ENCODE results near the gene SLC5A10. TPM values are rescaled to one million over a fixed set of nuclear protein-coding genes. Genes with fewer than 3 reads are reported as not detected.

SLC5A10 gene
- total RNA-seq: not detected in 2 replicates

DNA sequence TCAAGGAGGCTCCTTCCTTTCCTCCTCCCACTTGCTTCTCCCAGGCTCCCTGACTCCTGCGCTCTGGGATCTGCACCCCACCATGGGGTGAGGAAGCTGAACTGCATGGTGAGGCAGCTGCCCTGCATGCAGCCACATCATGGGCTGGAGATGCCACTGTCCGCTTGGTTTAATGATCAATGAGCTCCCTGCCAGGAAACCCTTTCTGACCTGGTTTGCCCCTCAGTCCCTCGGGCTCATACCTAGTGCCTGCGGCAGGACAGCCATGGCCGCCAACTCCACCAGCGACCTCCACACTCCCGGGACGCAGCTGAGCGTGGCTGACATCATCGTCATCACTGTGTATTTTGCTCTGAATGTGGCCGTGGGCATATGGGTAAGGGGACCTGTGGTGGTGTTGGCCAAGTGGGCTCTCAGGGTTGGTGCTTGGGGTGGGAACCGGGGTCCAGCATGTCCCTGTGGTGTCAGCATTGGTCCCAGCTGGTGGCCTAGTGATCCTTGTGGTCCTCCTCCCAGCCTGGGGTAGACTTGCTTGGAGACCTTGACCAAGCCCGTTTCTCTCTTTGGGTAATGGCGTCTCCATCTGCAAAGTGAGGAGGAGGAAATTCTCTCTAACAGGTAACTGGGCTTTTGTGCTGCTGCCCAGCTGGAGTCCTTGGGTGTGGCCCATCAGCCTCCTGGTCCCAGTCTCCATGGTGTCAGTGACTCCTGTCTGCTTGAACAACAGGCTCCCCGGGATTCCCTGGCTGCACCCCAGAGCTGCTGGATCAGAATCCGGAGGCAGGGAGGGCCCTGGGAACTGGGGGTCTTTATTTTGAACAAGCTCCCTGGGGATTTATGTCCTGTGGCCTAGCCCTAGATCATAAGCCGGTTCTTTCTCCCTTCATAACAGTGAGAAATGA lies at the start of gene SLC5A10:
Gene SLC5A10, plus strand, starts transcription at position 225 of the 902 bp plus-strand sequence. Its CDS starts 41 bp downstream, at position 266.
- H3K4me3 ChIP-seq (ENCODE audit: low read depth, low read length): peak within 1 kb of the TSS; percentile 59
- TF ChIP-seq, protein P1, sequence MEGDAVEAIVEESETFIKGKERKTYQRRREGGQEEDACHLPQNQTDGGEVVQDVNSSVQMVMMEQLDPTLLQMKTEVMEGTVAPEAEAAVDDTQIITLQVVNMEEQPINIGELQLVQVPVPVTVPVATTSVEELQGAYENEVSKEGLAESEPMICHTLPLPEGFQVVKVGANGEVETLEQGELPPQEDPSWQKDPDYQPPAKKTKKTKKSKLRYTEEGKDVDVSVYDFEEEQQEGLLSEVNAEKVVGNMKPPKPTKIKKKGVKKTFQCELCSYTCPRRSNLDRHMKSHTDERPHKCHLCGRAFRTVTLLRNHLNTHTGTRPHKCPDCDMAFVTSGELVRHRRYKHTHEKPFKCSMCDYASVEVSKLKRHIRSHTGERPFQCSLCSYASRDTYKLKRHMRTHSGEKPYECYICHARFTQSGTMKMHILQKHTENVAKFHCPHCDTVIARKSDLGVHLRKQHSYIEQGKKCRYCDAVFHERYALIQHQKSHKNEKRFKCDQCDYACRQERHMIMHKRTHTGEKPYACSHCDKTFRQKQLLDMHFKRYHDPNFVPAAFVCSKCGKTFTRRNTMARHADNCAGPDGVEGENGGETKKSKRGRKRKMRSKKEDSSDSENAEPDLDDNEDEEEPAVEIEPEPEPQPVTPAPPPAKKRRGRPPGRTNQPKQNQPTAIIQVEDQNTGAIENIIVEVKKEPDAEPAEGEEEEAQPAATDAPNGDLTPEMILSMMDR (conservative IDR thresholded peaks at IDR 0.05; ENCODE audit: low read depth, low read length): peak; percentile 71
- peak; percentile 44 for DNase-seq (ENCODE audit: low read depth)

DNA sequence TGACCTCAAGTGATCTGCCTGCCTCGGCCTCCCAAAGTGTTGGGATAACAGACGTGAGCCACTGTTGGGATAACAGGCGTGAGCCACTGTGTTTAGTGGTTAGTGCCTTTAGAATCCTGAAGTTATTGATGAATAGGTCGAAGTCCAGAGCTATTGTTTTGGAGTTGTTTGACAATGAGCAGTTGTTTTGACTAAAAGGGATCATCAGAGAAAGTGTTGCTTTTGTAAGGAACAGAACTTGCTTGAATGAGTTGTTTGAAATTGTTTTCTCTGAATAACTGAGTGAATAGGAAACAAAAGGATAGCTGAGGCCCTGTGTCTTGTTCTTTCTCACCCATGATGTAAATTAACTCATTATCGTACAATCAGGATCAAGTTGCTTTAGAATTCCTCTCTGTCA lies 47.5 kb upstream of the SLC5A10 start:
- no peak for DNase-seq (ENCODE audit: low read depth)
- TF ChIP-seq, protein P1 (conservative IDR thresholded peaks at IDR 0.05; ENCODE audit: low read depth, low read length): no peak
- H3K4me3 ChIP-seq (ENCODE audit: low read depth, low read length): no peak overlapping the region

DNA sequence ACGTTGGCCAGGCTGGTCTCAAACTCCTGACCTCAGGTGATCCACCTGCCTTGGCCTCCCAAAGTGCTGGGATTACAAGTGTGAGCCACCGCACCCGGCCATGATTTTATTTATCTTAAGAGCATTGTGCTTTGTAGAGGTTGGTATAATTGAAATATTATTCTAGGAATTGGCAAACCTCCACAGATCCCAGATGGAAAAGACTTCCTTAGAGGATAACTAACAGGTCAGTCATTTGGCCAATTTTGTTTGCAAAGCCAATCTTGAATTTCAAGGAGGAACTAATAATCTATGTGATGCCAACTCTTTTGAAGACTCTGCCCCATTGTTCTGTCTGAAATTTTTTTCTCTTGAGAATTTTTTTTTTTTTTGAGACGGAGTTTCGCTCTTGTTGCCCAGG lies 46.7 kb upstream of the SLC5A10 start:
- TF ChIP-seq, protein P1 (conservative IDR thresholded peaks at IDR 0.05; ENCODE audit: low read depth, low read length): no peak
- no peak overlapping the region for H3K4me3 ChIP-seq (ENCODE audit: low read depth, low read length)

DNA sequence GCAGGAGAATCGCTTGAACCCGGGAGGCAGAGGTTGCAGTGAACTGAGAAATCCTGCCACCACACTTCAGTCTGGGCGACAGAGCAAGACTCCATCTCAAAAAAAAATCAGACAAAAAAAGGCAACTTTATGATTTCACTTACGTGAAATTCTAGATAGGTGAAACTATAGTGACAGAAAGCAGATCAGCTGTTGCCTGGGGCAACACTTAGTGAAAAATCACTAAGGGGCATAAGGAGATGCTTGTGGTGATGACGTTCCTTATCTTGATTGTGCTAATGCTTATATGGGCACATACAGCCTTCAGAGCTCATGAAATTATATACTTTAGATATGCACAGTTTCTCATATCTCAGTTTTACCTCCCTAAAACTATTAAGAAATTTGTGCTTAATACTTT lies 41.6 kb upstream of the SLC5A10 start:
- DNase-seq (ENCODE audit: low read depth): no peak
- no peak overlapping the region for H3K4me3 ChIP-seq (ENCODE audit: low read depth, low read length)
- TF ChIP-seq, protein P1 (conservative IDR thresholded peaks at IDR 0.05; ENCODE audit: low read depth, low read length): no peak

More for the DNA sequence above, 46.7 kb upstream of the SLC5A10 start:
- no peak for DNase-seq (ENCODE audit: low read depth)

DNA sequence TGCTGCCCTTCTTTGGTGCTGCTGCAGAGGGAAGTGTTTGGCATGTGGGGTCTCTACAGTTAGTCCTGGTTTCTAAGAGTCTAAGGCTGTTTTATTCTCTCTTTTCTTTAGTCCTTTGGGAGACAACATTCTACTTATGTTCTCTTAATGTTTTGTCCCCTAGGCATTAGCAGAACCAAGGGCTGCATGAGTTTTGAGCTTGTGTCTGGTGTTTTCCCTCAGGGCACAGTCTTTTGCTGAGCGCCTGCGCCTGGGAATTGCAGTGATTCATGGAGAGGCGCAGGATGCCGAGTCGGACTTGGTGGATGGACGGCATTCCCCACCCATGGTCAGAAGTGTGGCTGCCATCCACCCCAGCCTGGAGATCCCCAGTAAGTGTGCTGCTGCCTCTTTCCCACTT lies 41.1 kb upstream of the SLC5A10 start:
- no peak for DNase-seq (ENCODE audit: low read depth)
- no peak overlapping the region for H3K4me3 ChIP-seq (ENCODE audit: low read depth, low read length)
- TF ChIP-seq, protein P1 (conservative IDR thresholded peaks at IDR 0.05; ENCODE audit: low read depth, low read length): no peak

DNA sequence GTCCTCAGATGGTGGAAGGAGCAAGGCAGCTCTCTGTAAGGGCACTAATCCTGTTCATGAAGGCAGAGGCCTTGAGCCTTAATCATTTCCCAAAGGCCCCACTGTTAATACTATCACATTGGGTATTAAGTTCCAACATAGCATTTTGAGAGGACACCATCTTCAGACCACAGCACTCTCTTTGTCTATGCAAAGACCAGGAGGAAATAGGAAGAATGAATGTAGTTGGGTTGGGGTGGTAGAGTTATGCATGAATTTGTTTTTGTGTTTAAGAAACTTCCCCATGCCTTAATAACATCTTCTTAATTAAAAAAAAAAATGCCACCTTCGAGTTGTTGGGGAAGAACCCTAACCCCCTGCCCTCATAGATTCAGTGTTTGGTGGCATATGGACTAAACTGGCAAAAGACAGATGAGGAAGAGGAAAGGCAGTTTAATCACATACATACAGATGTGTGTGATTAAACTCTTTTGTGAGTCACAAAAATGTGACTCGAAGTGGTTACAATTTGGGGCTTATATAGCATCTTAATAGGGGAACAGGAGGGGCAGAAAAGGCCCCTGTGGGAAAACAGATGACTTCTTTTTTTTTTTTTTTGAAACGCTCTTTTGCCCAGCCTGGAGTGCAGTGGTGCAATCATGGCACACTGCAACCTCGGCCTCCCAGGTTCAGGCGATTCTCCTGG lies 35.0 kb upstream of the SLC5A10 start:
- TF ChIP-seq, protein P1 (conservative IDR thresholded peaks at IDR 0.05; ENCODE audit: low read depth, low read length): no peak
- no peak for DNase-seq (ENCODE audit: low read depth)
- no peak overlapping the region for H3K4me3 ChIP-seq (ENCODE audit: low read depth, low read length)
